Measurements from ENCODE around the gene IFFO2.

DNA sequence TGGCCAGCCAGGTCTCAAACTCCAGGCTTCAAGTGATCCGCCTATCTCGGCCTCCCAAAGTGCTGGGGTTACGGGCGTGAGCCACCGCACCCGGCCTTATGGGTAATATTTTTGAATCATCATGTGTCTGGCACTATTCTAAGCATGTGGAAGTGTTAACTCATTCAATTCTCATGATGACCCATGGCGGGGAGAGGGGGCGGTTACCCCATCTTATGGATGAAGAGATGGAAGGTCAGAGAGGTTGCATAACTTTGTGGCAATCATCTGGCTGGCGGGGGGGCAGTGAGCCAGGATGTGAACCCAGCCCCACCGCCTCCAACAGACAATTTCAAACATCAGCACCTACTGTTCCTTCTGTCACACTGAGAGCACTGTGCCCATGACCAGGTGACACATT is 85.5 kb downstream of the IFFO2 start:
- TF ChIP-seq POLR2A (IDR thresholded peaks at IDR 0.05; ENCODE audit: low read depth, low read length) (no peak), POLR2AphosphoS5 (IDR thresholded peaks at IDR 0.05; ENCODE audit: low read depth, low read length) (no peak), POU2F2 (IDR thresholded peaks at IDR 0.05; ENCODE audit: low read depth, low read length) (no peak)

All from GM12891 (cell line).